GM19025 (cell line): Measurements from ENCODE around the gene PRL.

Experiments
- ATAC-seq: cut with Tn5 transposase; IDR thresholded peaks from one replicate; pipeline ENCODE4 v1.9.1; 2021; ENCODE audit warnings: mild to moderate bottlenecking, low read depth, moderate library complexity; ENCODE audit not compliant: unreplicated experiment

The PRL gene

DNA sequence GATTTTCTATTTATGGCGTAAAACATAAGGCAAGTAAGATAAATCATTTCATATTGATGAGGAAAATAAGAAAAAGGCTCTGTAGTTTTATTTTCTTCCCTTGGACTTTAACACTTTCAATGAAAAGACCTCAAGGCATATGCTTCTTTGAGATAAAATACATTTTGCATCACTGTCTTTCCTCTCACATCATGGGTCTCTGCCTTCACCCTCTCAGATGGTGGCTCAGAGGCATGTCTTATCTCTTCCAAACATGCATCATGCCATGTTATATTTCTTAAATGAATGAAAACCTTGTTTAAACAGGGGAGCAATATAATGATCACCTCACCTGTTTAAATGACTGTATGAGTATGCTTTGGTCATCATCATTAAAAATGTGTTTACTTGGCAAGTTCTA is 59.3 kb downstream of the PRL start:
- ATAC-seq: no peak
